Frontal cortex (tissue), 4 donors: ENCODE measurements around the gene STK32A. TPM values are rescaled to one million over a fixed set of nuclear protein-coding genes. Genes with fewer than 3 reads are reported as not detected.

ENCODE experiments used
- DNase-seq, 2 donors: peaks; one replicate each; pipeline ENCODE4 v3.0.0; 2012; ENCODE audit warnings: low spot score in 2 of 2
- FAIRE-seq: peaks from 2 replicates; lab custom pipeline; 2012; peaks lifted over from hg19 to GRCh38; lab: Jason Lieb, UNC
- total RNA-seq: library from RNA; depleted of rRNA; stranded (reverse); fragments of >200 nt; gene quantifications from one replicate; pipeline ENCODE4 v1.2.3, GENCODE V29; 2014
- donor health status: control.
- donor health status: control.
- donor health status: control.

The STK32A gene
- total RNA-seq, 1 donor from 2014 or later, result 4.1 TPM

- no peak for DNase-seq
- no peak for FAIRE-seq
These were observed 175.9 kb downstream of the STK32A start for GRCh38 chr5:147410496-147411358.

GRCh38 chr5:147411359-147412319, 176.8 kb downstream of the STK32A start:
- FAIRE-seq (no peak), DNase-seq (no peak)

- FAIRE-seq (no peak), DNase-seq (no peak)
These were observed 177.7 kb downstream of the STK32A start for GRCh38 chr5:147412561-147412960.

- DNase-seq (no peak), FAIRE-seq (no peak)
These were observed 178.4 kb downstream of the STK32A start for GRCh38 chr5:147413266-147413665.

- no peak for DNase-seq
- FAIRE-seq, result no peak
These were observed 180.8 kb downstream of the STK32A start for GRCh38 chr5:147415651-147416050.

- no peak for FAIRE-seq
These were observed 182.4 kb downstream of the STK32A start for GRCh38 chr5:147417135-147417813.

GRCh38 chr5:147418613-147419012, 183.8 kb downstream of the STK32A start:
- FAIRE-seq (no peak), DNase-seq (no peak)

More at GRCh38 chr5:147417135-147417813, 182.4 kb downstream of the STK32A start:
- DNase-seq, result no peak

- no peak for FAIRE-seq
- no peak for DNase-seq
These were observed 192.0 kb downstream of the STK32A start for GRCh38 chr5:147426640-147427327.

- FAIRE-seq (no peak), DNase-seq (no peak)
These were observed 192.9 kb downstream of the STK32A start for GRCh38 chr5:147427521-147428401.

- FAIRE-seq (no peak), DNase-seq (no peak)
These were observed 195.8 kb downstream of the STK32A start for GRCh38 chr5:147430628-147431027.

GRCh38 chr5:147431586-147431985, 196.8 kb downstream of the STK32A start:
- FAIRE-seq (no peak), DNase-seq (no peak)

GRCh38 chr5:147432323-147432722, 197.5 kb downstream of the STK32A start:
- DNase-seq (no peak), FAIRE-seq (no peak)

- DNase-seq (no peak), FAIRE-seq (no peak)
These were observed 199.2 kb downstream of the STK32A start for GRCh38 chr5:147434049-147434448.

- no peak for FAIRE-seq
- DNase-seq, result no peak
These were observed 201.8 kb downstream of the STK32A start for GRCh38 chr5:147436596-147436995.

GRCh38 chr5:147437161-147437596, 202.4 kb downstream of the STK32A start:
- FAIRE-seq, result no peak
- DNase-seq, result no peak
